Uterus (tissue), 4 donors: ENCODE results near the gene ASMT. TPM values are rescaled to one million over a fixed set of nuclear protein-coding genes. Genes with fewer than 3 reads are reported as not detected.

Experiments
- DNase-seq, 2 donors: peaks; one replicate each; pipeline ENCODE4 v3.0.0-alpha.2; 2019 to 2020
- H3K27ac ChIP-seq, 2 donors: fragments of 200-600 bp; sonication (generic); 1 replicate in 1 of 2; 2 replicates in 1 of 2; pipeline ENCODE4 v1.5.1; 2016 to 2018
- H3K27me3 ChIP-seq, 2 donors: fragments of 200-600 bp; sonication (generic); one replicate each; pipeline ENCODE4 v1.5.1; 2018 to 2019; ENCODE audit warnings: control low read depth in 1 of 2
- H3K36me3 ChIP-seq, 2 donors: fragments of 200-600 bp; sonication (generic); one replicate each; pipeline ENCODE4 v1.5.1; 2019; ENCODE audit warnings: control low read depth in 1 of 2
- H3K4me1 ChIP-seq, 2 donors: fragments of 200-600 bp; sonication (generic); one replicate each; pipeline ENCODE4 v1.5.1; 2018 to 2019; ENCODE audit warnings: control low read depth in 1 of 2
- H3K4me3 ChIP-seq, 2 donors: fragments of 200-600 bp; sonication (generic); 1 replicate in 1 of 2; 2 replicates in 1 of 2; pipeline ENCODE4 v1.5.1; 2018 to 2019; ENCODE audit warnings: mild to moderate bottlenecking in 1 of 2
- H3K9me3 ChIP-seq, 2 donors: fragments of 200-600 bp; sonication (generic); one replicate each; pipeline ENCODE4 v1.5.1; 2019; ENCODE audit warnings: control low read depth in 1 of 2
- CTCF ChIP-seq, 4 experiments: fragments of 200-600 bp in 2 of 4; fragments of 450-650 bp in 2 of 4; sonication (generic) in 2 of 4; IDR thresholded peaks; one replicate each; pipeline ENCODE4 v1.5.1; 2016 to 2019; ENCODE audit warnings: antibody characterized with exemption in 4 of 4, mild to moderate bottlenecking in 2 of 4, moderate library complexity in 1 of 4
- POLR2A ChIP-seq, 2 donors: fragments of 450-650 bp; IDR thresholded peaks; one replicate each; pipeline ENCODE4 v1.6.1; 2016; ENCODE audit warnings: antibody characterized with exemption in 2 of 2, mild to moderate bottlenecking in 1 of 2, moderate library complexity in 1 of 2
- intact Hi-C: fragments of 100-400 bp; cut with DNase I; formaldehyde crosslinking; loops from one replicate; pipeline ENCODE4 v1.15.1; 2023; ENCODE audit warnings: low total_unique reads
- total RNA-seq, 4 donors: library from RNA; depleted of rRNA in 3 of 4; stranded (reverse); fragments of >200 nt in 3 of 4; gene quantifications; one replicate each; pipeline versions ENCODE4 v1.1.0 to v1.2.4, GENCODE V29; 2014 to 2023
- donor health status: DM: yes; HTN: yes; CAD: no.

The ASMT gene
- total RNA-seq, 4 donors from 2014 or later: 0.21 to 2.6 TPM; not detected in 2

GRCh38 chrX:1598021-1598875 is 16.6 kb upstream of the ASMT start:
- TF ChIP-seq POLR2A (IDR thresholded peaks at IDR 0.05) (no peak), CTCF (IDR thresholded peaks at IDR 0.05) (no peak)
- H3K9me3 ChIP-seq: no peaks in the 10 kb centered on the region
- no peaks in the 10 kb centered on the region for H3K27me3 ChIP-seq
- no peak for DNase-seq
- no peak overlapping the region for H3K27ac ChIP-seq
- no peaks in the 10 kb centered on the region for H3K4me1 ChIP-seq
- no peaks in the 10 kb centered on the region for H3K36me3 ChIP-seq
- intact Hi-C loops: no loop called here
- H3K4me3 ChIP-seq: no peak overlapping the region

GRCh38 chrX:1598876-1599790 is 15.7 kb upstream of the ASMT start:
- Histone ChIP-seq H3K4me3 (no peak overlapping the region), H3K27me3 (no peaks in the 10 kb centered on the region), H3K27ac (no peak overlapping the region), H3K4me1 (no peaks in the 10 kb centered on the region), H3K9me3 (no peaks in the 10 kb centered on the region), H3K36me3 (no peaks in the 10 kb centered on the region)
- intact Hi-C loops: no loop called here
- no peak for TF ChIP-seq POLR2A (IDR thresholded peaks at IDR 0.05)
- no peak for TF ChIP-seq CTCF (IDR thresholded peaks at IDR 0.05)
- no peak for DNase-seq

GRCh38 chrX:1599791-1600405 is 15.0 kb upstream of the ASMT start:
- no peak for TF ChIP-seq CTCF (IDR thresholded peaks at IDR 0.05)
- no peak for TF ChIP-seq POLR2A (IDR thresholded peaks at IDR 0.05)
- DNase-seq: no peak
- H3K4me3 ChIP-seq: no peak overlapping the region
- no peaks in the 10 kb centered on the region for H3K4me1 ChIP-seq
- no peaks in the 10 kb centered on the region for H3K36me3 ChIP-seq
- no peak overlapping the region for H3K27ac ChIP-seq
- no peaks in the 10 kb centered on the region for H3K27me3 ChIP-seq
- intact Hi-C loops: no loop called here
- H3K9me3 ChIP-seq: no peaks in the 10 kb centered on the region

- H3K4me3 ChIP-seq: no peak overlapping the region
- intact Hi-C loops: no loop called here
These were observed 14.3 kb upstream of the ASMT start for GRCh38 chrX:1600406-1601050.

More at GRCh38 chrX:1600406-1601050, 14.3 kb upstream of the ASMT start:
- DNase-seq: no peak
- Histone ChIP-seq H3K27ac (no peak overlapping the region), H3K36me3 (no peaks in the 10 kb centered on the region), H3K9me3 (no peaks in the 10 kb centered on the region), H3K27me3 (no peaks in the 10 kb centered on the region), H3K4me1 (no peaks in the 10 kb centered on the region)
- TF ChIP-seq POLR2A (IDR thresholded peaks at IDR 0.05): no peak
- no peak for TF ChIP-seq CTCF (IDR thresholded peaks at IDR 0.05)
